Measurements from ENCODE around the gene HLA-DOA. TPM values are rescaled to one million over a fixed set of nuclear protein-coding genes. Genes with fewer than 3 reads are reported as not detected.

HLA-DOA gene
- total and polyA plus RNA-seq, 4 donors: 0.69 to 3.0 (median 1.6) TPM

- TF ChIP-seq EGR1 (IDR thresholded peaks at IDR 0.05; ENCODE audit: low read depth in 2 of 2) (no peak), CTCF (IDR thresholded peaks at IDR 0.05; ENCODE audit: low read depth, low read length, missing input control) (no peak), GABPA (IDR thresholded peaks at IDR 0.05 in 1 of 2, conservative IDR thresholded peaks at IDR 0.05 in 1 of 2) (no peak), FOXA2 (IDR thresholded peaks at IDR 0.05) (no peak), HNF4G (IDR thresholded peaks at IDR 0.05) (no peak), RXRA (IDR thresholded peaks at IDR 0.05) (no peak), MAX (IDR thresholded peaks at IDR 0.05) (no peak), ATF3 (IDR thresholded peaks at IDR 0.05) (no peak)
- TF ChIP-seq, protein P1, sequence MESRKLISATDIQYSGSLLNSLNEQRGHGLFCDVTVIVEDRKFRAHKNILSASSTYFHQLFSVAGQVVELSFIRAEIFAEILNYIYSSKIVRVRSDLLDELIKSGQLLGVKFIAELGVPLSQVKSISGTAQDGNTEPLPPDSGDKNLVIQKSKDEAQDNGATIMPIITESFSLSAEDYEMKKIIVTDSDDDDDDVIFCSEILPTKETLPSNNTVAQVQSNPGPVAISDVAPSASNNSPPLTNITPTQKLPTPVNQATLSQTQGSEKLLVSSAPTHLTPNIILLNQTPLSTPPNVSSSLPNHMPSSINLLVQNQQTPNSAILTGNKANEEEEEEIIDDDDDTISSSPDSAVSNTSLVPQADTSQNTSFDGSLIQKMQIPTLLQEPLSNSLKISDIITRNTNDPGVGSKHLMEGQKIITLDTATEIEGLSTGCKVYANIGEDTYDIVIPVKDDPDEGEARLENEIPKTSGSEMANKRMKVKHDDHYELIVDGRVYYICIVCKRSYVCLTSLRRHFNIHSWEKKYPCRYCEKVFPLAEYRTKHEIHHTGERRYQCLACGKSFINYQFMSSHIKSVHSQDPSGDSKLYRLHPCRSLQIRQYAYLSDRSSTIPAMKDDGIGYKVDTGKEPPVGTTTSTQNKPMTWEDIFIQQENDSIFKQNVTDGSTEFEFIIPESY (IDR thresholded peaks at IDR 0.05): no peak
- Histone ChIP-seq H3K4me3 (ENCODE audit: low read depth in 1 of 3, low read length in 3 of 3) (no peak overlapping the region), H3K27ac (ENCODE audit: low read depth in 1 of 2, low read length in 2 of 2) (no peak overlapping the region), H3K36me3 (ENCODE audit: control insufficient read depth in 4 of 4, insufficient read depth in 3 of 4, low read depth in 1 of 4, low read length in 3 of 4) (no peaks in the 10 kb centered on the region), H3K9me3 (ENCODE audit: control insufficient read depth in 4 of 4, low read length in 3 of 4) (no peaks in the 10 kb centered on the region), H3K27me3 (ENCODE audit: control insufficient read depth in 4 of 4, insufficient read depth in 4 of 4, low read length in 3 of 4) (no peaks in the 10 kb centered on the region), H3K9ac (ENCODE audit: low read depth in 1 of 2, low read length in 2 of 2) (no peak overlapping the region), H3K4me1 (ENCODE audit: control insufficient read depth in 4 of 4, insufficient read depth in 4 of 4, low read length in 3 of 4) (peaks cover 0 to 6% (median 0%) of the 10 kb centered on the region in 4 donors)
- no peak for DNase-seq (ENCODE audit: low spot score)
- WGBS: 96% methylated on average over 5 of the region's 5 CpGs
These were observed 48.8 kb downstream of the HLA-DOA start for GRCh38 chr6:32960563-32960962.

DNA sequence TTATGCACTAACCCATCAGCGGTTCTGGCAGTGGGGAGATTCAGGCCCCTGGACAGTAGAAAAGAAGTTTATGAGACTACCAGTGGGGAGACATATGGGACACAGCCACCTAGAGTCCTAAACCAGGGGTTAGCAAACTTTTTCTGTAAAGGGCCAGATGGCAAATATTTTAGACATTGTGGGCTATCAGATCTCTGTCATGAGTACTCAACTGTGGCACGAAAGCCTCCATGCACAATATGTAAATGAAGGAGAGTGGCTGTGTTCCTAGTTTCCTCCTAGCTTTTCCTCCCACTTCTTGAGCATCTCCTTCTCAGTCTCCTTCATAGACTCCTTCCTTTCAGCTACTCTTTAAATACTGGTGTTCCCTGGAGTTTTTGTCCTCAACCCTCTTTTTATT lies 53.2 kb downstream of the HLA-DOA start:
- Histone ChIP-seq H3K9me3 (ENCODE audit: control insufficient read depth in 4 of 4, low read length in 3 of 4) (no peaks in the 10 kb centered on the region), H3K4me3 (ENCODE audit: low read depth in 1 of 3, low read length in 3 of 3) (no peak overlapping the region), H3K36me3 (ENCODE audit: control insufficient read depth in 4 of 4, insufficient read depth in 3 of 4, low read depth in 1 of 4, low read length in 3 of 4) (no peaks in the 10 kb centered on the region), H3K4me1 (ENCODE audit: control insufficient read depth in 4 of 4, insufficient read depth in 4 of 4, low read length in 3 of 4) (peaks cover 0 to 4% (median 1%) of the 10 kb centered on the region in 4 donors), H3K9ac (ENCODE audit: low read depth in 1 of 2, low read length in 2 of 2) (no peak overlapping the region), H3K27ac (ENCODE audit: low read depth in 1 of 2, low read length in 2 of 2) (no peak overlapping the region), H3K27me3 (ENCODE audit: control insufficient read depth in 4 of 4, insufficient read depth in 4 of 4, low read length in 3 of 4) (no peaks in the 10 kb centered on the region)
- TF ChIP-seq FOXA1 (IDR thresholded peaks at IDR 0.05): no peak
- TF ChIP-seq TAF1 (conservative IDR thresholded peaks at IDR 0.05): no peak
- TF ChIP-seq, protein P1 (IDR thresholded peaks at IDR 0.05): no peak
- no peak for TF ChIP-seq HNF4A (conservative IDR thresholded peaks at IDR 0.05)
- no peak for TF ChIP-seq JUND (IDR thresholded peaks at IDR 0.05)
- no peak for TF ChIP-seq YY1 (IDR thresholded peaks at IDR 0.05)
- no peak for TF ChIP-seq CTCF (IDR thresholded peaks at IDR 0.05; ENCODE audit: low read depth, low read length, missing input control)
- no peak for TF ChIP-seq RAD21 (IDR thresholded peaks at IDR 0.05)
- no peak for TF ChIP-seq MAX (IDR thresholded peaks at IDR 0.05)
- TF ChIP-seq NR2F2 (IDR thresholded peaks at IDR 0.05): no peak
- WGBS: 90% methylated on average over 2 of the region's 2 CpGs
- DNase-seq (ENCODE audit: low spot score): no peak

Measured in liver (tissue), 9 donors.